ENCODE measurements around the gene NFIA.
A peak's percentile ranks its signal among the peaks of the same experiment; 100 is the strongest.

The NFIA gene

GRCh38 chr1:61082311-61083012 is at the start of gene NFIA:
Gene NFIA, plus strand, starts transcription at chr1:61082561.
- DNase-seq (ENCODE audit: low spot score): peak; percentile 69

- DNase-seq (ENCODE audit: low spot score): no peak
Measured at GRCh38 chr1:61035880-61036279, 46.5 kb upstream of the NFIA start.

GRCh38 chr1:61042466-61043009 is 39.8 kb upstream of the NFIA start:
- DNase-seq (ENCODE audit: low spot score): no peak

- peak; percentile 55 for DNase-seq (ENCODE audit: low spot score)
Measured at GRCh38 chr1:61043010-61043820, 39.1 kb upstream of the NFIA start.

DNA sequence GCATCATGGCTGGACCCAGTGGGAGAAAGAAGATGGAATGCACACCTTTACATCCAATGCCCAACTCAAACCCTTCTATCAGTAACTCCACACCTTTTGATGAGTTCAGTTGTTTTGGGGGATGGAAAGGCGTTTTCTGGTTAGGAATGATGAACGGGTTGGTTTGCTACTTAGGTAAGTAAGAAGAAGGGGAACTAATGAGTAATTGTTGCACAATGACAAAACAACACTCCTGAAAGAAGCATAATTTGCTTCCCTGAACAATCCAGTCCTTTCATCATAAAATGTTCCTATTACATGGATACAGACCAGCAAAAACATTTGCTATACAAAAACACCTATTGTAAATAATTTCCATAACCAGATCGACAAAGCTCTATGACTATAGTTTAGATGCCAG is 35.9 kb upstream of the NFIA start:
- no peak for DNase-seq (ENCODE audit: low spot score)

GRCh38 chr1:61047061-61047460 is 35.3 kb upstream of the NFIA start:
- DNase-seq (ENCODE audit: low spot score): no peak

DNA sequence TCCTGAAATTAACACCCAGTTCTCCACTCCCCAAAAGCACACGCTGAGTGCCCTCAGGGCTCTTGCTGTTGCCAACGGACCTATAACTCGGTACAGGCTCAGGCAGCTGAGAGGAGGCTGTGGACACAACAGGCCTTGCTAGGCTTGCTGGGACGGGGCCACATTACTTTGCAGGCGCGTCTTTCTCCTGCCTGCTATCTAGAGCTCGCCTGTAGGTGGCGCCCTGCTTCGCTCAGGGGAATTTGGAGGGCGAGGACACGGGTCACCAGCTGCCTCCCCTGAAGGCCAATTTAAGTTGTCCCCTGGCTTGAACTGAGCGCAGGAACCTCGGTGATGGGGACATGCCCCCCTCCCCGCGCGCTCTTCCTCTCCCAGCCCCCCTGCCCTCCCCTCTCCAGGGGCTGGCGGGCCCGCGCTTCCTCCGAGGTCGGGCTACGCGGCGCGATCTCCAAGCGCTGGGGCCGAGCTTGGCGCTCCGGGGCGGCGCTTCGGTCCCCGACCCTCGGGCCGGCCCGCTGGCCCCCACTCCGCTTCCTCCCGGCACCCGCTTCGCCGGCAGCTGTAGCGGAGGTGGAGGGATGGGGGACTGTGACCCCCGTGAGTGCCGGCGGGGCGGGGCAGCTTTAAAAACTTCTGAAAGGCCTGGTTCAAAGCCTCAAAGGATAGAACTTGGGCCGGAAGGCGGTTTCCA is 32.4 kb upstream of the NFIA start:
- DNase-seq (ENCODE audit: low spot score): peak; percentile 92

GRCh38 chr1:61050541-61051442 is 31.6 kb upstream of the NFIA start:
- no peak for DNase-seq (ENCODE audit: low spot score)

DNA sequence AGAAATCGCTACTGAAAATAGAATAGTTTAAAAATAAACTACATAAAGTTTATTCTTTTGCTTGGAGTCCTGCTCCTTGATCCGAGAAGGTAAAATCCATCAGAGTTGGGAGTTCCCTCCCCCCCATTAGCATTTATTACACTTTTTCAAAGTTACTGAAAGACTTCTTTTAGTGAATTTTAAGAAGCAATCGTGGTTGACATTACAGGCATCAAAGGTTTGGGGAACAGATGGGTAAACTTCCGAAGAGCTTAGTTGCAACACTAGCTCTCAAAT is 31.0 kb upstream of the NFIA start:
- DNase-seq (ENCODE audit: low spot score): no peak

- no peak for DNase-seq (ENCODE audit: low spot score)
Measured at GRCh38 chr1:61051719-61052394, 30.5 kb upstream of the NFIA start.

DNA sequence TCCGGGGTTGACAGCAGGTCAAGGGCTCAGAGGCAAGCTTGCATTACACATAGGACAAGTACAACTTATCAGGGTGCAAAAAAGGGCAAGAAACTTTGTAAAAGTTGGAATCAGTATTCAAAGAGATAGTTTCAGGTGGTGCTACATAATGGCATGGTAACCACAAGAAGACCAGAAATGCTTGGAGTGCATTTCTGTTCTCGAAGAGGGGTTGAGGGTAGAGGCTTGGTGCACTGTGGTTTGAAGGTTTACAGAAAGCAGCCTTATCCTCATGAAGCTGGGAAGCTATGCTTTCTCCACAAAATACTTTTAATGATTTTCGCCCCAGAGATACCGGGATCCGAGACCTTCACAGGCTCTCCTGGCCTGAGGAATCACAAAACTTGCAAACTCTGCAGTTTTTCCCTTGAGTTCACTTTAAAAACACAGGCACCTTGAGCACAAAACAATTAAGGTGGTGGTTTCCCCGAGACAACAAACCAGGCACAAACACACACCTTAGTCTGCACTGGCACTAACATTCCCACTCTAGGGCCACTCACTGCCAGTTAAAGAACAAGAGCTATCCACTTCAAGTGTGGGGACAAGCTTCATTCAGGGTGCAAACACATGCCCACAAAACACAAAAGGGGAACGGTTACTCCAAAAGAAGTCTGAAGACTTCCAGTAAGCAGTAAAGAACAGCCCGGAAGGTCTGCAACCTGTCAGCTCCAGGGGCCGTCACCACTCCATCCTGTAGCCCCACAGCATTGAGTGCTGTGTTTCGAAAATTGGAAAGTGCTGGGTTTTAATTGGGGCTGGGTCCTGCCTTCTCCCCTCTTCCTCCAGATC is 29.8 kb upstream of the NFIA start:
- no peak for DNase-seq (ENCODE audit: low spot score)

GRCh38 chr1:61053226-61053711 is 29.1 kb upstream of the NFIA start:
- DNase-seq (ENCODE audit: low spot score): peak; percentile 23

GRCh38 chr1:61053712-61054600 is 28.4 kb upstream of the NFIA start:
- peak; percentile 29 for DNase-seq (ENCODE audit: low spot score)

DNA sequence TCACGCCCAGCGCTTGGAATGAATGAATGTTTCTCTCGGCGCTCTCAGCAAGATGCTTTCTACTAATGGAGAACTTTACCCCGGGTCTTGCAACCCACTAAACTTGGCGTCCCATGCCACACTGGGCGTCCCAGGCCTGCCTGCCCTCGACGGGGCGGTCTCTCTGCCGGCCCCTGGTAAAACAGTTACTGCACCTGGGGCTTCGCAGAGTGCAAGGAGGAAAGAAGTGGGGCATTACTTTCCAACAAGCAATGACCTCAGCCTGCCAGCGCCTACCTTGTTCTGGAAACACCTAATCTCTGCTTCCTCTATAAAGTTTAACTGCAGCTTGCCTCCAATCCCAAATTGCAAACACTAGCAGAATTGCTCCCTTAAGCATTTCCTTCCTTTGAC is 27.8 kb upstream of the NFIA start:
- no peak for DNase-seq (ENCODE audit: low spot score)

DNA sequence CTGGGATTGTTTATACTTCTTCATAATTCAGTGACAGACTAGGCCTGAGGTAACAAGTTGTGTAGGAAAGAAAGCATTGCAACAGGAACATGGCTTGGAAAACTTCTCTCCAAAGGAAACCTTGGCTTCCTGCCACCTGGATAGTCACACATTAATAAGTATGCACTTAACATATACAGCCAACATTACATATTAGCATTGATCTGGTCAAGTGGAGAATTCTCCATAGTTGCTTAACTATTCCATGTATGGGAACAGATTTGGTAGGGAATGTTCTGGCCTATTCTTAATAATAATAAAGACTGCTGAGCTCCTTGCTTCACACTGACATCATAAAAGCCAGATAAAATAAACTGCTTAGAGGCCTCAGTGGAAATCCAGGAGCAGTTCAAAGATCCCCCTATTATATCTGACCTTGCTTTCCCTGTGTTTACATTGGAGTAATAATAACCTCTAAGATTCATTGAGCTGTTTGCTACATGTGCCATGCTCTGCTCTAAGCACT is 27.2 kb upstream of the NFIA start:
- DNase-seq (ENCODE audit: low spot score): no peak

GRCh38 chr1:61056196-61056572 is 26.2 kb upstream of the NFIA start:
- no peak for DNase-seq (ENCODE audit: low spot score)

- peak; percentile 75 for DNase-seq (ENCODE audit: low spot score)
Measured at GRCh38 chr1:61056573-61057439, 25.6 kb upstream of the NFIA start.
